NCI-H1092 (cell line): Measurements from ENCODE around the gene PPM1E.
"Not testable (repeated sequence)": the region's sequence is repeated elsewhere in the genome, so short reads cannot be mapped to it uniquely, and the experiment has no call there.

Experiments used
- DNase-seq: peaks from one replicate; lab custom pipeline; 2025; lab: John Stamatoyannopoulos, UW

PPM1E gene

DNA sequence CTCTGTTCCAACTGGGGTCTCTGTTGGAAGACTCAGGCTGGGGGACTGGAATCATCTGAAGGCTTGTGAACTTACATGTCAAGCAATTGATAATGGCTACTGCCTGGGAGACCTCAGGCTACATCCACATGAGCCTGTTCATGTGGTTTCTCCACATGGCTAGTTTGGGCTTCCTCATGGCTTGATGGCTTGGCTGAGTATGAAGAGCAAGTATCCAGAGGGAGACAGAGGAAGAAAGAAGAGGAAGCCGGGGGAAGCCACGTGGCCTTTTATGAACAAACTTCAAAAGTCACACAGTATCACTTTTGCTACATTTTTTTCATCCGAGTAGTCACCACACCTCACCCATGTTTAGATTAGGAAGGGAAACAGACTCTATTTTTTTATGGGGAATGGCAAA is 192.2 kb downstream of the PPM1E start:
- no peak for DNase-seq

DNA sequence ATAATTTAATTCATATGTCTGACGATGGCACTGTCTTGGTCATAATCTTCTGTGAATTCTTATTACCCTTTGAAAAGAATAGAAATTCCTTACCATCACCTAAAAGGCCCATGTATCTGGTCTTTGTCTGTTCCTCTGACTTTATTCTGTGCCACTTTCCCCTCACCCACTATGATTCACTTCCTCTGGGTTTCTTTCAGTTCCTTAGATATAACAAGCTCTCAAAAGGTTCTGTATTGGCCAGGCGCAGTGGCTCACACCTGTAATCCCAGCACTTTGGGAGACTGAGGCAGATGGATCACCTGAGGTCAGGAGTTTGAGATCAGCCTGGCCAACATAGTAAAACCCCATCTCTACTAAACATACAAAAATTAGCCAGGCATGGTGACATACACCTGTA is 198.7 kb downstream of the PPM1E start:
- not testable (repeated sequence) for DNase-seq

DNA sequence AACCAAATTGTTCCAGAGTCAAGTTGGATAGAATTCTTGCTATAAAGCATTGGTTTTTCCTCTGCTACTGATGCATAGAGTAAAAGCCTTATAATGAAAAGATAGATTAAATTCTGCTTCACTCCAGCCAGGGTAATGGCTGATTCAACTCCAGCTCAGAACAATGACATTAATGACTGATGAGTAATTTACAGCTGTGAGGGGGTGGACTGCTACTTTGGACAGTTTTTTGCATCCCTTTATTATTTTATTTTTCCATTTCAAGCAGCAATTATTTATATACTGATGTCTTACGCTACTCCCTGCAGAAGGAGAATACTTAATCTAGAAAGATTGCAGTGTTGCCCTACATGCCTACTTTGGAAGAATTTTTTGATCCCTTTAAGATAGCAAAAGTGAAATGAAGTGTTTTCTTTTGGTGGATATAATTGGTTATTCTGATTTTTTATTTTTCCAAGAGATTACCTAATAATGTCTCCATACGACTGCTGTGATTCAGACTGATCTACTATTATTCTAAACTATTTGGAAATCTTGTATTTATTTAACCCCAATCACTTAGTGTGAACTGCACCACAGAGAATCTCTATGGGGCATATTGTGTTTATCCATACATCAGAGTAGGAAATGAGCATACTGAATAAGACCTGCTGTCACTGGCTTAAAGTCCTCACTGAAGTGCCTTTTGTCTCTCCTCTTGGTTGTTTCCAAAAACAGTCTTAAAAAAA is 201.5 kb downstream of the PPM1E start:
- no peak for DNase-seq

- DNase-seq = not testable (repeated sequence)
Measured at GRCh38 chr17:58957725-58958073, 202.0 kb downstream of the PPM1E start.

- DNase-seq = no peak
Measured at GRCh38 chr17:58960068-58960467, 204.4 kb downstream of the PPM1E start.

DNA sequence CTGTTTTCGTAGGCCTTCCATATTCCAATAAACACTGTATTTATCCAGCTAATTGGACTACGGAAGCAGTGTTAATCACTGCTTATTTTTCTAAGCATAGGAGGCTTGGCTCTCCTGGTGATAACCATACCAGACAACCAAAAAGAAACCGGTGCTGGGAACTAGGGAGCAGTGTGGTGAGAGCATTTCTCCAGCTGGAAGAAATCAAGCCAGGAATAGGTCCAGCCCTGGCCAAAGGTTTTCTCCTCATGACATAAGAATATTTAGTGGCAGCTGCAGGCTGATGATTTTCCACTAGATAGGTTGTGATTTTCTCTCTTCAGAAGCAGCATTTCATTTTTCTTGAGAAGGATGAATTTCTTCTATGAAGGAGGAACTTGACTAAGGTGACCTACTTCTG is 209.6 kb downstream of the PPM1E start:
- DNase-seq = no peak

DNA sequence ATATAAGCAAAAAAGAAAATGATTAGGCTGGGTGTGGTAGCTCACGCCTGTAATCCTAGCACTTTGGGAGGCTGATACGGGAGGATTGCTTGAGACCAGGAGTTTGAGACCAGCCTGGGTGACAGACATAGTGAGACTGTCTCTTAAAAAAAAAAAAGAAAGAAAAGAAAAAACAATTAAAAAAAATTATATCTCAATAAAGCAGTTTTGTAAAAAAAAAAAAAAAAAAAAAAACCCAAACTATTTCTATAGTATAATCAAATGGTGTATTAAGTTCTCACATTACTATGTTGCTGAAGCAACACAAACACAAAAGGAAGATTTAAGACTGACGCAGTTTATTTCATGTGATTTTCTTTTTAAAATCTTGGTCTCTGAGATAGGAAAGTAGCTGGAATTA is 210.6 kb downstream of the PPM1E start:
- no peak for DNase-seq

GRCh38 chr17:58968426-58969061 is 212.9 kb downstream of the PPM1E start:
- DNase-seq = no peak

GRCh38 chr17:58969156-58969555 is 213.5 kb downstream of the PPM1E start:
- peak; percentile 68 for DNase-seq

GRCh38 chr17:58969612-58970011 is 214.0 kb downstream of the PPM1E start:
- DNase-seq = no peak

- DNase-seq = no peak
Measured at GRCh38 chr17:58970609-58971450, 215.2 kb downstream of the PPM1E start.

DNA sequence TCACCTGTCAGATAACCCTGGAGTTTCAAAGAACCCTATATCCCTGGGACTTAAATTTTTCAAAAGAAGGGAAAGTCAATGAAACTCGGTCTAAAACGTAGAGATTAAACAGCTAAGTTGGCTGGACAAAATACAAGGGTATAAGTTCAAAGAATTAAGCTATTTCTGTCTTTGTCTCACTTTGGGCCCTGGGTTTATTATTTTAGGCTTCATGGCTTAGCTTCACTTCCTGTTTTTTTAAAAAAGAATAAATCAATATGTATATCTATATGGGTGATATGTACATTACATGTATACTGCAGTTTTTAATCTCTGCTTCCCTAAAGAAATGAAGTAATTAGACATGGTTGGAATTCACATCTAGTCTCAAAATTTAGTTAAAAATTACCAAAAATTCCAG is 218.7 kb downstream of the PPM1E start:
- no peak for DNase-seq

- DNase-seq = no peak
Measured at GRCh38 chr17:58976541-58976940, 220.9 kb downstream of the PPM1E start.

- no peak for DNase-seq
Measured at GRCh38 chr17:58980706-58981481, 225.2 kb downstream of the PPM1E start.

DNA sequence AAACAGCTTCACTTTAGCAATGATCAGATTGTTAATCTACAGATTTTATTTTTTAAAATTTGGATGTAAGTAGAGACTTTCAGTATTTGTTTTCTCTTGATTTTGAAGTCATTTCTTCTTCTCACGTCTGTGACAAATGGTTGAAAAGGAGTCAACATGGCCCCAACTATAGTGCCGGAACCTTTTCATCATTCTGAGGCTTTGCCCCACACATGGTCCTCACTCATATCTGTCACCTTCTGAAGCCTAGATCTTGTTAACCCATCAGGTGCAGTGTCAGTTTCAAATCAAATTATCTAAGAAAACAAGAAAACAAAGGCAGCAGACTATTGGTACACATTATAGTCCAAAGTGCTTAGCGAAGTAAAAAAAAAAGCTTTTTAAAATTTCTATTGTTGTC is 227.0 kb downstream of the PPM1E start:
- DNase-seq = no peak

DNA sequence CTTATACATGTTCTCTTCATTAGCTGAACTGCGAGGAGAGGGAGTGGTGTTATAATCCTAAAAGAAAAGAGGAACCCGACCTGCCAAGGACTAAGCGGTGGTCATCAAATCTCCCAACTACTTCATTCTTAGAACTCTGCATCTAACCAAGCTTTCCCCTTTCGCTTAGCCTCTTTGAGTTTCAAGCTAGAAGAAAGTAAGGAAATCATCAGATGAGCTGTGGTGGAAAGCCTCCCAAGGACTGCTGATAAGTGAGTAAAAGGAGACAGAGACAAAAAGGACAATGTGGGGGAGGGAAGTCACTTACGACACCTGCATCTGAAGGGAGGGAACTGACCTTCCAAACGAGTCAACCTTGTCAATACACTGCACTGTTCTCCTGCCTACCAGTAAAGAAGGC is 229.7 kb downstream of the PPM1E start:
- DNase-seq = no peak

DNA sequence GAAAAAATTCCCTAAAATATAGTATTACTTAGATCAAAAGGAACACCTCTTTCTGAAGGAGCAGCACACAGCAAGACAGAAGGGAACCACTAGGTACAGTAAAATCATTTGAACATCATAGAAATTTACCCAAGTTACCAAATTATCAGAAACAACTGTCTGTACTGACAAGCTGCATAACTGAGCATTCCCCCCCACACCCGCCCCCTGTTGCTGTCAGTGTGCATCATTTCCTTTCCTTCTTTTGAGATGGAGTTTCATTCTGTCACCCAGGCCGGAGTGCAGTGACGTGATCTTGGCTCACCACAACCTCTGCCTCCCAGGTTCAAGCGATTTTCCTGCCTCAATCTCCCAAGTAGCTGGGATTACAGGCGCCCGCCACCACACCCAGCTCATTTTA is 230.3 kb downstream of the PPM1E start:
- DNase-seq = no peak

- DNase-seq = no peak
Measured at GRCh38 chr17:58989629-58990028, 234.0 kb downstream of the PPM1E start.

- no peak for DNase-seq
Measured at GRCh38 chr17:58991718-58992331, 236.2 kb downstream of the PPM1E start.

- no peak for DNase-seq
Measured at GRCh38 chr17:58993311-58993710, 237.7 kb downstream of the PPM1E start.

DNA sequence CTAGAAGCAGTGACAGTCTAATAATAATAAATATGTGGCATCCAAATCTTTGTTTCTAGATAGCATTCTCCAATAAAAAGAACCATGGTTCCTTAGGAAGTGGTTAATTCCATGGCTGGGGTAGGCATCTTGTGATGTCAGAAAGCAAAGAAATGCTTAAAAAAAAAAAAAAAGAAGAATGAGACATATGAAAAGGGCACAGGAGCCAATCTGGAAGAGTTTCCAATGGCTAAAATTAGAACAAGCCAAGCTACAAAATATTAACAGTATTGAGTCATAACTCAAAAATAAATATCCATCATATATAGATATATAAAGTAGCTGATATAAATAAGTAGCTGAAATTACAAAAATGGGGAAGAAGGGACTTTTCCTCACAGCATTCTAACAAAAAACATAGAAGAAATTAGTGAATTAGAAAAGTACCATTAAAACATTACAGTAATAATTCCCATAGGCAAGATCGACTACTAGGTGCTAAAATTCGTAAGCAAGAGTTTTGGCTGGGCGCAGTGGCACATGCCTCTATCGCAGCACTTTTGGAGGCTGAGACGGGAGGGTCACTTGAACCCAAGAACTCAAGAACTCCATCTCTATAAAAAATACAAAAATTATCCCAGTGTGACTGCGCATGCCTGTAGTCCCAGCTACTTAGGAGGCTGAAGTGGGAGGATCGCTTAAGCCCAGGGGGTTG is 239.7 kb downstream of the PPM1E start:
- no peak for DNase-seq
